H9 (cell line): ENCODE measurements around the gene MFGE8. TPM values are rescaled to one million over a fixed set of nuclear protein-coding genes. Genes with fewer than 3 reads are reported as not detected.

Experiments used
- DNase-seq: peaks from one replicate; pipeline ENCODE4 v3.0.0-alpha.2; 2017
- H2AFZ ChIP-seq: one replicate; pipeline ENCODE4 v1.6.1; 2013; ENCODE audit warnings: mild to moderate bottlenecking, low read length, control low read depth, moderate library complexity
- H2AK5ac ChIP-seq: 2 replicates; pipeline ENCODE4 v1.6.1; 2013; ENCODE audit warnings: low read length, control low read depth, mixed read lengths; ENCODE audit not compliant: insufficient read length
- H2BK120ac ChIP-seq: one replicate; pipeline ENCODE4 v1.6.1; 2013; ENCODE audit warnings: low read depth, mild to moderate bottlenecking, low read length, control low read depth, inconsistent platforms; ENCODE audit not compliant: poor library complexity, severe bottlenecking
- H2BK12ac ChIP-seq: 2 replicates; pipeline ENCODE4 v1.6.1; 2013; ENCODE audit warnings: low read length, control low read depth, mixed read lengths, low read depth; ENCODE audit not compliant: insufficient read length
- H2BK15ac ChIP-seq: 2 replicates; pipeline ENCODE4 v1.6.1; 2013; ENCODE audit warnings: low read depth, low read length, control low read depth
- H2BK20ac ChIP-seq: one replicate; pipeline ENCODE4 v1.6.1; 2013; ENCODE audit warnings: low read depth, mild to moderate bottlenecking, low read length, control low read depth, inconsistent platforms; ENCODE audit not compliant: poor library complexity, severe bottlenecking
- H2BK5ac ChIP-seq: 2 replicates; pipeline ENCODE4 v1.6.1; 2013; ENCODE audit warnings: low read length, control low read depth, mixed read lengths; ENCODE audit not compliant: insufficient read length
- H3K14ac ChIP-seq: 2 replicates; pipeline ENCODE4 v1.6.1; 2013; ENCODE audit warnings: low read length, control low read depth; ENCODE audit not compliant: insufficient read depth
- H3K18ac ChIP-seq: 2 replicates; pipeline ENCODE4 v1.6.1; 2013; ENCODE audit warnings: low read depth, mild to moderate bottlenecking, mixed read lengths, low read length, control low read depth; ENCODE audit not compliant: insufficient read length
- H3K23ac ChIP-seq: 2 replicates; pipeline ENCODE4 v1.6.1; 2013; ENCODE audit warnings: low read length, control low read depth, mixed read lengths, low read depth; ENCODE audit not compliant: insufficient read length
- H3K23me2 ChIP-seq: 2 replicates; pipeline ENCODE4 v1.6.1; 2013; ENCODE audit warnings: low read depth, mild to moderate bottlenecking, mixed read lengths, low read length, control low read depth; ENCODE audit not compliant: insufficient read length, poor library complexity, severe bottlenecking
- H3K27ac ChIP-seq: 2 replicates; pipeline ENCODE4 v1.5.1; 2013; ENCODE audit warnings: low read length, control low read depth, mixed read lengths, low read depth; ENCODE audit not compliant: insufficient read length
- H3K27me3 ChIP-seq: 2 replicates; pipeline ENCODE4 v1.6.1; 2013; ENCODE audit warnings: low read length, control low read depth, inconsistent platforms; ENCODE audit not compliant: insufficient read depth
- H3K4ac ChIP-seq: 2 replicates; pipeline ENCODE4 v1.6.1; 2013; ENCODE audit warnings: low read depth, mild to moderate bottlenecking, control low read depth, inconsistent platforms, low read length, moderate library complexity
- H3K4me1 ChIP-seq: 2 replicates; pipeline ENCODE4 v1.6.1; 2013; ENCODE audit warnings: low read length, control low read depth, inconsistent platforms; ENCODE audit not compliant: insufficient read depth
- H3K4me2 ChIP-seq: 2 replicates; pipeline ENCODE4 v1.6.1; 2013; ENCODE audit warnings: low read length, control low read depth, mixed read lengths; ENCODE audit not compliant: insufficient read length, insufficient read depth
- H3K56ac ChIP-seq: 2 replicates; pipeline ENCODE4 v1.6.1; 2013; ENCODE audit warnings: low read depth, mild to moderate bottlenecking, mixed read lengths, low read length, control low read depth; ENCODE audit not compliant: insufficient read length
- H3K79me1 ChIP-seq: 2 replicates; pipeline ENCODE4 v1.6.1; 2013; ENCODE audit warnings: low read depth, mild to moderate bottlenecking, moderate library complexity, low read length, control low read depth, inconsistent platforms; ENCODE audit not compliant: insufficient read depth, poor library complexity, severe bottlenecking
- H3K79me2 ChIP-seq: 2 replicates; pipeline ENCODE4 v1.6.1; 2013; ENCODE audit warnings: low read length, control low read depth, inconsistent platforms; ENCODE audit not compliant: insufficient read depth
- H3K9ac ChIP-seq: 2 replicates; pipeline ENCODE4 v1.6.1; 2013; ENCODE audit warnings: low read length, control low read depth, mixed read lengths; ENCODE audit not compliant: insufficient read length; ENCODE audit errors: extremely low read depth
- H3K9me3 ChIP-seq: one replicate; pipeline ENCODE4 v1.6.1; 2013; ENCODE audit warnings: low read depth, low read length, inconsistent platforms; ENCODE audit not compliant: control insufficient read depth
- H3T11ph ChIP-seq: one replicate; pipeline ENCODE4 v1.6.1; 2013; ENCODE audit warnings: mild to moderate bottlenecking, low read length, control low read depth, inconsistent platforms
- H4K20me1 ChIP-seq: one replicate; pipeline ENCODE4 v1.6.1; 2013; ENCODE audit not compliant: control insufficient read depth, insufficient read length, insufficient read depth
- H4K5ac ChIP-seq: 2 replicates; pipeline ENCODE4 v1.6.1; 2013; ENCODE audit warnings: low read depth, mild to moderate bottlenecking, mixed read lengths, low read length, control low read depth; ENCODE audit not compliant: insufficient read length
- H4K8ac ChIP-seq: replicated peaks from 2 replicates; pipeline ENCODE4 v1.6.1; 2013; ENCODE audit warnings: low read length, control low read depth, mixed read lengths, low read depth; ENCODE audit not compliant: insufficient read length
- H4K91ac ChIP-seq: 2 replicates; pipeline ENCODE4 v1.6.1; 2013; ENCODE audit warnings: low read depth, mild to moderate bottlenecking, moderate library complexity, mixed read lengths, low read length, control low read depth; ENCODE audit not compliant: insufficient read length
- H3K27ac Mint-ChIP-seq, 3 experiments: 2 replicates in 2 of 3; 3 replicates in 1 of 3; pipeline ENCODE4 v1.8.0; 2020 to 2021; ENCODE audit warnings: mixed read lengths in 3 of 3, mild to moderate bottlenecking in 1 of 3, moderate library complexity in 1 of 3
- H3K27me3 Mint-ChIP-seq: 2 replicates; pipeline ENCODE4 v1.8.0; 2021; ENCODE audit warnings: low read depth, mild to moderate bottlenecking, moderate library complexity, mixed read lengths
- H3K36me3 Mint-ChIP-seq, 3 experiments: 2 replicates in 2 of 3; 3 replicates in 1 of 3; pipeline ENCODE4 v1.8.0; 2020 to 2021; ENCODE audit warnings: low read depth in 3 of 3, mixed read lengths in 3 of 3; ENCODE audit not compliant: insufficient read depth in 1 of 3
- H3K4me1 Mint-ChIP-seq, 2 experiments: 2 replicates each; pipeline ENCODE4 v1.8.0; 2020; ENCODE audit warnings: mixed read lengths in 2 of 2
- H3K4me3 Mint-ChIP-seq, 2 experiments: 2 replicates in 1 of 2; 3 replicates in 1 of 2; pipeline ENCODE4 v1.8.0; 2020 to 2021; ENCODE audit warnings: mild to moderate bottlenecking in 2 of 2, mixed read lengths in 2 of 2, moderate library complexity in 1 of 2
- H3K9me3 Mint-ChIP-seq, 2 experiments: 2 replicates in 1 of 2; 3 replicates in 1 of 2; pipeline ENCODE4 v1.8.0; 2020; ENCODE audit warnings: mild to moderate bottlenecking in 2 of 2, mixed read lengths in 2 of 2, moderate library complexity in 1 of 2
- CTCF ChIP-seq: fragments of 200-600 bp; sonication (generic); conservative IDR thresholded peaks from 3 replicates; pipeline ENCODE4 v1.8.0; 2021; ENCODE audit warnings: antibody characterized with exemption, mild to moderate bottlenecking
- WGBS: extraction: QIAGEN DNeasy Blood & Tissue Kit; methylation state at CpG from one replicate; pipeline ENCODE4 v1.1.7; 2013; ENCODE audit warnings: missing lambda C conversion rate, low lambda C conversion rate, mixed read lengths; ENCODE audit not compliant: insufficient read length; ENCODE audit errors: extremely low coverage; 5-methylcytosine and 5-hydroxymethylcytosine counted together
- total RNA-seq: library from RNA; stranded (reverse); gene quantifications from 2 replicates; pipeline ENCODE4 v1.2.1, GENCODE V29; 2021

Gene MFGE8
- total RNA-seq, 1 experiment from 2014 or later, result 653 TPM

GRCh38 chr15:88872706-88873105 lies 40.5 kb downstream of the MFGE8 start:
- Histone ChIP-seq H3K4me2 (no peak overlapping the region), H2AFZ (no peak overlapping the region), H4K20me1 (peaks cover 2% of the 10 kb centered on the region), H3K9me3 (no peaks in the 10 kb centered on the region), H3K14ac (no peak overlapping the region), H3T11ph (no peak overlapping the region), H4K91ac (no peak overlapping the region), H3K23me2 (no peaks in the 10 kb centered on the region), H4K8ac (no peak overlapping the region), H2BK5ac (no peak overlapping the region), H3K18ac (no peak overlapping the region), H3K4ac (no peak overlapping the region), H3K79me2 (no peaks in the 10 kb centered on the region), H3K27me3 (no peaks in the 10 kb centered on the region), H2BK15ac (no peak overlapping the region), H3K79me1 (no peaks in the 10 kb centered on the region), H3K4me1 (no peaks in the 10 kb centered on the region; the same call in 1 of the 2 replicates), H3K56ac (no peak overlapping the region), H4K5ac (no peak overlapping the region), H2AK5ac (no peak overlapping the region), H2BK20ac (no peak overlapping the region), H2BK12ac (no peak overlapping the region), H3K23ac (no peak overlapping the region), H3K27ac (no peak overlapping the region), H3K9ac (no peak overlapping the region), H2BK120ac (no peak overlapping the region)
- H3K9me3 Mint-ChIP-seq, result peaks cover 0 to 6% of the 10 kb centered on the region in 2 experiments; a peak in 3 of 5 replicates
- H3K27ac Mint-ChIP-seq, result no peak overlapping the region
- H3K4me1 Mint-ChIP-seq, result peaks cover 9 to 11% of the 10 kb centered on the region in 2 experiments
- no peak for DNase-seq
- H3K4me3 Mint-ChIP-seq, result no peak overlapping the region
- peaks cover 8 to 18% (median 16%) of the 10 kb centered on the region in 3 experiments; a peak in 6 of 7 replicates for H3K36me3 Mint-ChIP-seq
- peaks cover 22% of the 10 kb centered on the region for H3K27me3 Mint-ChIP-seq
- WGBS, result no CpG with 5 or more reads among the region's 9 CpGs
- no peak for TF ChIP-seq CTCF
